Measurements from ENCODE around the gene RXRA. TPM values are rescaled to one million over a fixed set of nuclear protein-coding genes. Genes with fewer than 3 reads are reported as not detected.

RXRA gene
- total and polyA plus RNA-seq, 9 donors = 12.4 to 82.2 (median 70.6) TPM

DNA sequence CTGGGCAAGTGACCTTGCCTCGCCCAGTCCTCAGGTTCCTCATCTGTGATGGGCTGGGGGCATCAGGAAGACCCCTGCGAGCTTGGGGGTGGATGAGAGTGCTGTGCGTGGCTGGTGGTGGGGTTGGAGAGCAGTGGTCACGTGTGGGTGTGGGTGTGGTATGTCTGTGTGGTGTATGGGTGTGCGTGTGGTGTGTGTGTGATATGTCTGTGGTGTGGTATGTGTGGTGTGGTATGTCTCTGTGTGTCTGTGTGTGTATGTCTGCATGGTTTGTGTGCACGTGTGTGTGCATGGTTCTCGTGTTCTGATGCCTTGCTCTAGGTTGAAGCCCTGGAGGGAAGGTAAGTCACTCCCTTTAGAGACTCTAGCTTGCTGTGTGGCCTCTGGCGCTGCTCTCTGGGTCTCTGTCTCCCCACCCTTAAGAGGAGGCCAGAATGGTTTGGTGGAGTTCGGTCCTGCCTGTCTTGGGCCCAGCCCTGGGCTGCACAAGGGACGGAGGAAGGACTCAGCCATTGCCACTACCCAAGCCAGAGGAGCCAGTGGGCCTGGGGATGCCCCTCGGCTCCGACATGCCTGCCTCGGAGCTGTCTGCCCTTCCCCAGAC lies 87.0 kb downstream of the RXRA start:
- no peak overlapping the region for H3K4me3 ChIP-seq
- H3K27ac ChIP-seq = no peak overlapping the region
- intact Hi-C loops (cut with DNase I) = no loop called here
- H3K9me3 ChIP-seq = no peaks in the 10 kb centered on the region
- H3K27me3 ChIP-seq = no peaks in the 10 kb centered on the region
- no peak for DNase-seq
- peaks cover 10% of the 10 kb centered on the region for H3K4me1 ChIP-seq (ENCODE audit: insufficient read depth)
- no peaks in the 10 kb centered on the region for H3K36me3 ChIP-seq
- TF ChIP-seq, protein P1, sequence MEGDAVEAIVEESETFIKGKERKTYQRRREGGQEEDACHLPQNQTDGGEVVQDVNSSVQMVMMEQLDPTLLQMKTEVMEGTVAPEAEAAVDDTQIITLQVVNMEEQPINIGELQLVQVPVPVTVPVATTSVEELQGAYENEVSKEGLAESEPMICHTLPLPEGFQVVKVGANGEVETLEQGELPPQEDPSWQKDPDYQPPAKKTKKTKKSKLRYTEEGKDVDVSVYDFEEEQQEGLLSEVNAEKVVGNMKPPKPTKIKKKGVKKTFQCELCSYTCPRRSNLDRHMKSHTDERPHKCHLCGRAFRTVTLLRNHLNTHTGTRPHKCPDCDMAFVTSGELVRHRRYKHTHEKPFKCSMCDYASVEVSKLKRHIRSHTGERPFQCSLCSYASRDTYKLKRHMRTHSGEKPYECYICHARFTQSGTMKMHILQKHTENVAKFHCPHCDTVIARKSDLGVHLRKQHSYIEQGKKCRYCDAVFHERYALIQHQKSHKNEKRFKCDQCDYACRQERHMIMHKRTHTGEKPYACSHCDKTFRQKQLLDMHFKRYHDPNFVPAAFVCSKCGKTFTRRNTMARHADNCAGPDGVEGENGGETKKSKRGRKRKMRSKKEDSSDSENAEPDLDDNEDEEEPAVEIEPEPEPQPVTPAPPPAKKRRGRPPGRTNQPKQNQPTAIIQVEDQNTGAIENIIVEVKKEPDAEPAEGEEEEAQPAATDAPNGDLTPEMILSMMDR (IDR thresholded peaks at IDR 0.05) = no peak
- TF ChIP-seq EP300 (IDR thresholded peaks at IDR 0.05) = no peak
- no peak for TF ChIP-seq POLR2A (IDR thresholded peaks at IDR 0.05)
- 81 to 91% (median 86%) methylated on average over 13 of the region's 13 CpGs for WGBS, 3 donors

DNA sequence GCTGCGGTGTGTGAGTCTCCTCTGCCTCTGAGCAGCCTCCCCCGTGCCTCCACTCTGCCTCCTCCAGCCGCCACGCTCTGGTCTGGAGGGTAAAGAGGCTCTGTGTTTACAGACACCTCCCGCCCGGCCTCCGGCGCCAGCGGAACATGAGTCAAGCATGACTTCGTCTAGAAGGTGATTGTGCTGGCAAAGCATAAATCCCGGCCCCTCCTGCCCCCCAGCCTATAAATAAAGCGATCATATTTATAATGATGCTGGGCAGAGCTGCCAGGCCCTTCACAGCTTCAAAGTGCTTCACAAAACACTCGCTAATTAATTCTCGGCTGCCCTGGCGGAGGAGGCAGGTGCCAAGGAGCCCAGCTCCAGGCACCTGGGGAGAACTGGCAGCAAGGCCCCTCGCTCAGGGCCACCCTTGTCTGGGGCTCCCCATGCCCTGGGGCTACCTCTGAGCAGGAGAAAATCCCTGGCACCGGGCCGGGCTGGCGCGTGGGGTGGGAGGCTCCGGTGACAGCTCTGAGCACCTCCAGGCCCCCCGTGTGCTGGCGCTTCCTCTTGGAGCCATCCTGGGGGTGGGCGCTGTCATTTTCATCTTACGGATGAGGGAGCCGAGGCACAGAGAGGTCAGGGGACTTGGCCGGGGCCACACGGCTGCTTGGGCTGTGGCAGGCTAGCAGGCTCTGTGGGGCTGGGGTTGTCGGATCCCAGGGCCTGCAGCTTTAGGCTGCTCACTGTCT lies 87.8 kb downstream of the RXRA start:
- Histone ChIP-seq H3K27ac (no peak overlapping the region), H3K36me3 (no peaks in the 10 kb centered on the region)
- intact Hi-C loops (cut with DNase I) = no loop called here

DNA sequence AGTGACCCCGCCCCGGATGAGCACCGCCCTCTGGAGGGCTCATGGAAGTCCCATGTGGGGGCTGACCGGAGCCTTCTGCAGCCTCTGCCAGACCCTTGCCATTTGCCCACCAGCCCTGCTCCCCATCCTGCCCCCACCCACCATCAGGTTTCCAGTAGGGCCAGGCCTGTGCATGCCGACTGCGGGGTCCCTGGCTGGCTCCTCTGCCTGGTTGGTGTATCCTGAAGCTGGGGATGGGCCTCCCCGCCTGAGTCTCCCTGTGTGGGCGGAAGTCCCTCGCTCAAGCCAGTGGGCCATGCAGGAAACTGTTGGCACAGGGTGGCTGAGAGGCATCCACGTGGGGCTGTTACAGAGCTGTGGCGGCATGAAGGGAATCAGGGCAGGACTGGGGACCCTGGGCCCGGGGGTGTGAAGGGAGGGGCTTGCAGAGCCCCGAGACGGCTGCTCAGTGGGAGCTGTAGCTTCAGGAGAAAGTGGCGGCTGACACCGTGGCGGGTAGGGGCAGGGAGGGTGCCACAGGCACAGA lies 88.7 kb downstream of the RXRA start:
- H3K4me1 ChIP-seq (ENCODE audit: insufficient read depth) = peaks cover 24% of the 10 kb centered on the region
- DNase-seq = no peak
- WGBS, 3 donors = 74 to 89% (median 77%) methylated on average over 16 to 17 of the region's 17 CpGs
- H3K4me3 ChIP-seq = no peak overlapping the region
- H3K9me3 ChIP-seq = no peaks in the 10 kb centered on the region
- intact Hi-C loops (cut with DNase I) = loop anchor here in 1 of 4 donors (5.0 kb wide), 1 partner anchor 78 kb away; no protein-coding TSS in a partner anchor
- TF ChIP-seq, protein P1 (IDR thresholded peaks at IDR 0.05) = no peak
- TF ChIP-seq POLR2A (IDR thresholded peaks at IDR 0.05) (no peak), EP300 (IDR thresholded peaks at IDR 0.05) (no peak)
- no peaks in the 10 kb centered on the region for H3K27me3 ChIP-seq
- H3K36me3 ChIP-seq = no peaks in the 10 kb centered on the region
- H3K27ac ChIP-seq = no peak overlapping the region

More for the DNA sequence above, 87.8 kb downstream of the RXRA start:
- DNase-seq = peak in 2 of 5 donors; percentile 59 to 66
- no peaks in the 10 kb centered on the region for H3K27me3 ChIP-seq
- H3K4me3 ChIP-seq = no peak overlapping the region
- H3K9me3 ChIP-seq = no peaks in the 10 kb centered on the region
- WGBS, 3 donors = 70 to 71% (median 71%) methylated on average over 26 to 29 of the region's 29 CpGs
- peaks cover 19% of the 10 kb centered on the region for H3K4me1 ChIP-seq (ENCODE audit: insufficient read depth)
- TF ChIP-seq POLR2A (IDR thresholded peaks at IDR 0.05) (no peak), EP300 (IDR thresholded peaks at IDR 0.05) (no peak)
- TF ChIP-seq, protein P1 (IDR thresholded peaks at IDR 0.05) = no peak

DNA sequence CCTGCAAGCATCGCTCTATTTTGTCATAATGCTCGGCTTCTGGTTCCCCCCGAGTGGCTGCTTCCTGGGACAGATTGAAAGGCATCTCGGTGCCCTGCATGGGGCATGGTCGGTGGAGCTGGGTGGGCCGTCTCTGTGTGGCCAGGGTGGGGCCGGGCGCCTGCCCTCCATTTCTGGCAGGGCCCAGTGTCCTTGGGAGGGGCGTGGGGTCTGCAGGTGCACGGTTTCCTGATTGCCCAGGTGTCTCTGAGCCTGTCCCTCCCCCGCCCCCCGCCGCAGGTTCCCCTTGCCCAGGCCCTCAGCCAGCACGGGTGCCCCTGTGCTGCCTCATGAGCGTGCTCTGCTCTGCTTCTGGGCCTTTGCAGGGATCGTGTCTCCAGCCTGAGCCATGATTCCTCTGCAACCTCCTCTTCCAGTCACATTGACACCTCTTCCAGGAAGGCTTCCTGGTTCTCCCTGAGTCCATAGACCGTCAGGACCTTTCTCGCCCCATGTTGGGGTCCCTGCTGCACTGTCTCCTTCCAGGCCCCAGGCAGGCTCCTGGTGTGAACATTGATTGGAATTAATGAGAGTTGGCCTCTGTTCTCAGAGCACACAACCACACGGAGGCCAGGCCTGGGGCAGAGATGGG lies 90.2 kb downstream of the RXRA start:
- Histone ChIP-seq H3K27me3 (no peaks in the 10 kb centered on the region), H3K4me1 (ENCODE audit: insufficient read depth) (peaks cover 22% of the 10 kb centered on the region), H3K9me3 (no peaks in the 10 kb centered on the region), H3K36me3 (no peaks in the 10 kb centered on the region), H3K27ac (no peak overlapping the region), H3K4me3 (no peak overlapping the region)
- no peak for TF ChIP-seq EP300 (IDR thresholded peaks at IDR 0.05)
- TF ChIP-seq, protein P1 (IDR thresholded peaks at IDR 0.05) = no peak
- no peak for TF ChIP-seq POLR2A (IDR thresholded peaks at IDR 0.05)
- WGBS, 3 donors = 80 to 91% (median 83%) methylated on average over 19 of the region's 19 CpGs
- intact Hi-C loops (cut with DNase I) = loop anchor here in 1 of 4 donors (5.0 kb wide), 1 partner anchor 79 kb away; no protein-coding TSS in a partner anchor
- no peak for DNase-seq
